Stimulated activated CD4-positive, alpha-beta T cell treated with anti-CD3 and anti-CD28 coated beads, Interleukin-4, amount 100 ng/mL, for 24 hours (primary cell): ENCODE data around the gene OR6C76.
"Not testable (repeated sequence)": the region's sequence is repeated elsewhere in the genome, so short reads cannot be mapped to it uniquely, and the experiment has no call there.

Source experiments
- DNase-seq: peaks from one replicate; pipeline ENCODE4 v3.0.0-alpha.2; 2020

The OR6C76 gene

DNA sequence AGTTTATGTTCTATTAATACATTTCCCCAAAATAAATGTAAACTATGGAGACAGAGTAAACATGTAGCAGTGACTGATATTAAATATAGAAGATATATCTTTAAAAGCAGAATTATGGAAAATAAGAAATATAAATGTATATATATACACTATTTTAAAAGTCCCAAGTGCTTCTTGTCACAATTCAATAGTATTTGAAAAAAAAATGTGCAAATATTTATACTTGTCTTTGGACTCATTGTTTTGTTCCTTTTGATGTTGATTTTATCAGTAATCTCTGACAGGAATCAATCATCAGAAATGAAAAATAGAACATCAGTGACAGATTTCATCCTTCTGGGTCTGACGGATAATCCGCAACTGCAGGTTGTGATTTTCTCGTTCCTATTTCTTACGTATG is at the start of gene OR6C76:
Gene OR6C76, plus strand, starts transcription at position 301 of the 400 bp plus-strand sequence. Its CDS starts 0 bp downstream, at position 301.
- no peak for DNase-seq

GRCh38 chr12:55385891-55386290 is 40.2 kb upstream of the OR6C76 start:
- DNase-seq, result no peak

- DNase-seq, result no peak
Observed at GRCh38 chr12:55392032-55392795, 33.8 kb upstream of the OR6C76 start.

GRCh38 chr12:55396326-55396725 is 29.7 kb upstream of the OR6C76 start:
- DNase-seq, result no peak

DNA sequence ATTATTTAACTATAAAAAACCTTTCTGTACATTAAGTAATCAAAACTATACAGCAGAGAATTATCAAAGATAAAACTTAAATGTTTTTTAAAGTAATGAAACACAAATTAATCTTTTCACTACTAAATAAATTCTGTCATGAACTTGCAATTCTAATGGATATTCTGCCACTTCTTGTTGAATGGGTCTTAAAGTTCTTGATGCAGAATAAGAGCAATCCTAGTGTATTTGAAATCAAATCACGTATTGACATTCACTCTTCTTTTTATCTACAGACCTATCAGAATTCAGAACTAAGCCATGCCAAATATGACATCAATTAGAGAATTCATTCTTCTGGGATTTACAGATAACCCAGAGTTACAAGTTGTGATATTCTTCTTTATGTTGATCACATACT is 25.8 kb upstream of the OR6C76 start, which contains the start of gene OR6C65:
Gene OR6C65, plus strand, starts transcription at position 301 of the 400 bp plus-strand sequence. Its CDS starts 0 bp downstream, at position 301.
- no peak for DNase-seq

DNA sequence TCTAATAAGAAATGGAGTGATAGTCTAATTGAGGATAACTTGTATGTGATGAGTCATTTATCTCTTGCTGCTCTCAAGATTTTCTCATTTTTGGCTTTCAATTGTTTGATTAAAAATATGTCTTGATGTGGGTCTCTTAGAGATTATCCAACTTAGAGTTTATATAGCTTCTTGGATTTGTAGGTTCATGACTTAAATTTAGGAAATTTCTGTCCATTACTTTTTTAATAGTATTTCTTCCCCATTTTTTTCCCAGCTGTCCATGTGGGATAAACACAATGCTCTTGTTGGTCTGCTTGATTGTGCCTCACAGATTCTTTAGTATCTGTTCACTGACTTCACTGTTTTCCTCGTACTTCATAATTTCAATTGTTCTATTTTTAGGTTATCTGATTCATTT is 18.2 kb upstream of the OR6C76 start:
- DNase-seq, result no peak

DNA sequence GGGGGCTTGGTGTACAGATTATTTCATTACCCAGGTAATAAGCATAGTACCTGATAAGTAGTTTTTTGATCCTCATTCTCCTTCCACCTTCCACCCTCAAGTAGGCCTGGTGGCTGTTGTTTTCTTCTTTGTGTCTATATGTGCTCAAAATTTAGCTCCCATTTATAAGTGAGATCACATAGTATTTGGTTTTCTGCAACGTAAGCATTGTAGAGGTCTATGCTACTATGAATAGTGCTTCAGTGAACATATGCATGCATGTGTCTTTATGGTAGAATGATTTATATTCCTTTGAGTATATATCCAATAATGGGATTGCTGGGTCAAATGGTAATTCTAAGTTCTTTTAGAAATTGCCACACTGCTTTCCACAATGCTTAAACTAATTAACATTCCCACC is 16.9 kb upstream of the OR6C76 start:
- not testable (repeated sequence) for DNase-seq

DNA sequence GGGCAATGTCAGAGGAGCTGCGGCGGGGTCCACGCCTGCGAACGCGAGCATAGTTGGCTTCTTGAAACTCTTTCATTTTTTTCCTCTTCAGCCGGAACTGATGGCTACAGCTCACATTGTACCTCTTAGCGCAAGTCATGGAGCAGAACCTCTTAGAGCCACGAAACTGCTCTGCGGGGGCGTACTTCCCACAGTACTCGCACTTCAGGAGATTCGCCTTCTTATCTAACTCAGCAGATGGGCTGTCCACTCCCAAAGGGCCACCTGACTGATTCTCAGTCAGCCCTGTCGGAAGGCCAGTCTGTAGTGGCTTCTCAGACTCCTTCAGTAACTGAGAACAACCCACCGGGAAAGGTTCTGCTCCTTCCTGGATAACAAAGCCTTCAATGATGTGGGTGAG is 13.9 kb upstream of the OR6C76 start:
- not testable (repeated sequence) for DNase-seq

DNA sequence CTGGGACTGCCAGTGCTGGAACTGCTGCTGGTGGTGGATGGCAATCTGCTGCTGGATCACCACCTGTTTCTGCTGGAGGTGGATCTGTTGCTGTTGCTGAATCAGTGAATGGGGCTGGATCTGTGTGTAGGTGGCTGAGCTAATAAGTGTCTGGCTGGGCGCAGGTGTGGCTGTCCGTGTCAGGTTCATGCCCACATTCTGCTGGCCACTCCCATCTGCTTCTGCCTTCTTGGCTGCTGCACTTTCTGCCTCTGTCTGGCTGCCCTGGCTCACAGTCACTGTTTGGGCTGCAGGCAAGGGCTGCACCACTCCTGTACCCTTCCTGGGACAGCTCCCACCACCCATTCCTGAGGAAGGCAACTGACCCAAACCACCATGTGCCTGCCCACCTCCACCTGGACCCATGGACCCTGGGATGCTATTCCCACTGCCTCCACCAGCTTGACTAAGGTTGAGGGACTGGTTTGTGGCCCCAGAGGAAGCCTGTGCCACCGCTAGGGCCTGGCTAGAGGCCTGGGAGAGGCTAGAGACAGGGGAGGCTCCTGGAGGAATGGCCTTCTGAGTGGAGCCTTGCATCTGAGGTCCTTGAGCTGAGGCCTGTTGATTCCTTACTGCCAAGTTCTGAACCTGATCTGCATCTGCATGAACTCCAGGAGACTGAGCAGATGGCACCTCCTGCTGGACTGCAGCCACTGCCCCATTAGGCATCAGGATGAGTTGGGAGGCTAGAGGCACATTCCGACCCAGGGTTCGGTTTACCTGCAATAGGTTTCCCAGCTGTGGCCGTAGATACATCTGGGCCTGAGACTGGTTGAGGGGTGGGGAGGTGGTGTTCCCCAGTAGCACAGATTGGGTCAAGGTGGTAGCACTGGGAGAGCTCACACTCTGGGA is 12.3 kb upstream of the OR6C76 start:
- not testable (repeated sequence) for DNase-seq

DNA sequence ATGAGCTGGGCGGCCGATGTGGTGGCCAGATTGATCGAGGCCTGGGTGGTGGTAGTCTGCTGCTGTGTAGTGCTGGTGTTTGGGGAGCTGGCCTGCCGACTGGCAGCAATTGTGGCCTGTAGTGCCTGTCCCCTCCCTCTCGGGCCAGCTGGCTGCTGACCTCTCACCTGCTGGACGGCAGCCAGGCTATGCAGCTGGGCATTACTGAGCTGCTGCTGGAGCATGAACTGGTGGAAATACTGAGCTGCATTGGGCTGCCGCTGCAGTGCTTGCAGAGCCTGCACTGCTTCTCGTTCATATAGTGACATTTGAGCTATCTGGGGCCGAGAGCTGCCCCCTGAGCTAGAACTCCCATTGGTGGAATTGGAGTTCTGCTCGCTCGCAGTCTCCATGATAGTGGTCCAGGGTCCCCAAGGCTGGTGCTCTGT is 11.6 kb upstream of the OR6C76 start:
- not testable (repeated sequence) for DNase-seq

- not testable (repeated sequence) for DNase-seq
Observed at GRCh38 chr12:55414889-55415288, 11.2 kb upstream of the OR6C76 start.

- no peak for DNase-seq
Observed at GRCh38 chr12:55416961-55417360, 9.1 kb upstream of the OR6C76 start.

GRCh38 chr12:55420307-55420962 is 5.6 kb upstream of the OR6C76 start:
- no peak for DNase-seq

GRCh38 chr12:55428331-55429243 is 2.5 kb downstream of the OR6C76 start:
- no peak for DNase-seq

DNA sequence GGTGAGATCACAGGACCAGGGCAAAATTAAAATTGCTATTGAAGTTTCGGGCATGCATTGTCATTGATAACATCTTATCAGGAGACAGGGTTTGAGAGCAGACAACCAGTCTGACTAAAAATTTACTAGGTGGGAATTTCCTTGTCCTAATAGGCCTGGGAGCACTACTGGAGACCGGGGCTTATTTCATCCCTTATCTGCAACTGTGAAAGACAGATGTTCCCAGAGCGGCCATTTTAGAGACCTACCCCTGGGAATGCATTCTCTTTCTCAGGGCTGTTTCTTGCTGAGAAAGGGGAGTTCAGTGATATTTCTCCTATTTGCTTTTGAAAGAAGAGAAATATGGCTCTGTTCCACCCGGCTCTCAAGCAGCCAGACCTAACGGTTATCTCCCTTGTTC is 15.2 kb downstream of the OR6C76 start:
- DNase-seq, result not testable (repeated sequence)

- DNase-seq, result no peak
Observed at GRCh38 chr12:55443776-55444175, 17.7 kb downstream of the OR6C76 start, which contains the start of gene OR6C2. OR6C2 (plus strand) TSS chr12:55444076; CDS start chr12:55452214, 8,138 bp downstream.

DNA sequence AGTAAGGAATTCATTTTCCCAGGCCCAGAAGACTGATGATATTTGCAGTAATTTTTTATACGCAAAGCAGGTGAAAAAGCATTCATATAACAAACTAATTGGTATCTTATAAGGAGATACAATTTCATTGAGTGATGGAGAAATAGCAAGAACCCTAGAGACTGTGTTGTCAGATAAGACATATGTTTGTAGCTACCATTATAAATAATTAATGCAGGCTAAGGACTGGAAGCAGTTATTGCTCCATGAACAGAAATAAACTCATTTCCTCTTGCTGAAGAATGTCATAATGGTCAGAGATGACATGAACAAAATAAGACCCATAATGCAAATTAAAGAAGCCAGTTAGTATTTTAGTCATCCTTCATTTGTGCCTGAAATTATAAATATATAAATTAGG is 19.3 kb downstream of the OR6C76 start:
- no peak for DNase-seq

GRCh38 chr12:55446326-55446725 is 20.3 kb downstream of the OR6C76 start:
- no peak for DNase-seq

DNA sequence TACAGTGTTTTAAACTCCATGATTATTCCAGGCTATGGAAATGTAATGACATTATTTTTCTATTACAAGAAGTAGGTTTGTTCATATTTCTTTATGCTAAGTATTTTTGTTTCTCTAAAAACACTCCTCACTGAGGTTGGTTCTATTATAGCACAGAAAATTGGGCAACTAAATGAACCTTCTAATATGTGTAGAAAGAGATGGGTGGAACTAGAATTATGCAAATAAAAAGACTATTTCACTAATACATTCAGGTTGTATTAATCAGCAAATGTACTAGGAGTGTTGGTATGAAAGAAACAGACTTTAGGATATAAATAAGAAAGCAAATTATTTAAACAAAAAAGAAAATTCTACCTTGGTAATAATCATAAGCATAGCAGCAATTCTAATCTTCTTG is 22.8 kb downstream of the OR6C76 start:
- DNase-seq, result no peak

- DNase-seq, result not testable (repeated sequence)
Observed at GRCh38 chr12:55464926-55465325, 38.9 kb downstream of the OR6C76 start.

DNA sequence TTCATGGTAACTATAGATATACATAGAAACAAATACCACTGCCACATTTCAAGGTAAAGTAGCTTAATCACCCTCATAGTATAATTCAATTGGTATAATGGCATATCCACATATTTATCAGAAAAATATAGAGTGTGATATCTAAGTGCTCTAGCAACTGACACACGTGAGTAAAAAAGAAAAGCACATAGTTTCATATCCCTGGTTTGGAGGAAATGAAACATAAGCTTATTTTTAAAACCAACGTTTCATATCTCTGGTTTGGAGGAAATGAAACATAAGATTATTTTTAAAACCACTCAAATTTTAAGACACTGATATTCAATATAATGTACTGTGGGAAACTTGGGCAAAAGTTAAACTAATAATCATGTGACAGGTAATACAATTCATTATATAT is 41.8 kb downstream of the OR6C76 start:
- no peak for DNase-seq

- no peak for DNase-seq
Observed at GRCh38 chr12:55469291-55469690, 43.2 kb downstream of the OR6C76 start.
